Fibroblast of mammary gland (primary cell): ENCODE results near the gene GJA8.
"Not testable (repeated sequence)": the region's sequence is repeated elsewhere in the genome, so short reads cannot be mapped to it uniquely, and the experiment has no call there.

Source experiments
- DNase-seq: peaks from one replicate; pipeline ENCODE4 v3.0.0-alpha.2; 2010; ENCODE audit warnings: low read depth
- H3K4me3 ChIP-seq: 2 replicates; pipeline ENCODE4 v1.5.1; 2011; ENCODE audit warnings: low read depth, mild to moderate bottlenecking, low read length, moderate library complexity; ENCODE audit not compliant: control insufficient read depth
- CTCF ChIP-seq: conservative IDR thresholded peaks from 2 replicates; pipeline ENCODE4 v1.5.1; 2011; ENCODE audit warnings: low read depth, low read length, inconsistent platforms; ENCODE audit not compliant: control insufficient read depth, insufficient read depth

GJA8 gene

GRCh38 chr1:147902253-147902845 lies at the start of gene GJA8:
GJA8 (plus strand) TSS chr1:147902795; CDS start chr1:147907956, 5,161 bp downstream.
- H3K4me3 ChIP-seq: no peak within 1 kb of the TSS
- no peak for DNase-seq
- TF ChIP-seq CTCF: no peak

- H3K4me3 ChIP-seq: no peak overlapping the region
- TF ChIP-seq CTCF: no peak
- DNase-seq: peak; percentile 6
Measured at GRCh38 chr1:147853391-147853790, 49.2 kb upstream of the GJA8 start.

DNA sequence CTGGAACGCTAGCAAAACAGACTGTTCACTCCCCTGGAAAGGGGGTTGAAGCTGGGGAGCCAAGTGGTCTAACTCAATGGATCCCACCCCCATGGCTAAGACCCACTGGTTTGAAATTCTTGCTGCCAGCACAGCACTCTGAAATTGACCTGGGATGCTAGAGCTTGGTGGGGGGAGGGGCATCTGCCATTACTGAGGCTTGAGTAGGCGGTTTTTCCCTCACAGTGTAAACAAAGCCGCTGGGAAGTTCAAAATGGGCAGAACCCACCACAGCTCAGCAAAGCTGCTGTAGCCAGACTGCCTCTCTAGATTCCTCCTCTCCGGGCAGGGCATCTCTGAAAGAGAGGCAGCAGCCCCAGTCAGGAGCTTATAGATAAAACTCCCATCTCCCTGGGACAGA lies 47.6 kb upstream of the GJA8 start:
- H3K4me3 ChIP-seq, DNase-seq: not testable (repeated sequence)

GRCh38 chr1:147855996-147856395 lies 46.6 kb upstream of the GJA8 start:
- H3K4me3 ChIP-seq, DNase-seq: not testable (repeated sequence)

- not testable (repeated sequence) for H3K4me3 ChIP-seq, DNase-seq
Measured at GRCh38 chr1:147867204-147867603, 35.4 kb upstream of the GJA8 start.

GRCh38 chr1:147878022-147878421 lies 24.6 kb upstream of the GJA8 start:
- H3K4me3 ChIP-seq: no peak overlapping the region
- DNase-seq: no peak
- TF ChIP-seq CTCF: no peak

DNA sequence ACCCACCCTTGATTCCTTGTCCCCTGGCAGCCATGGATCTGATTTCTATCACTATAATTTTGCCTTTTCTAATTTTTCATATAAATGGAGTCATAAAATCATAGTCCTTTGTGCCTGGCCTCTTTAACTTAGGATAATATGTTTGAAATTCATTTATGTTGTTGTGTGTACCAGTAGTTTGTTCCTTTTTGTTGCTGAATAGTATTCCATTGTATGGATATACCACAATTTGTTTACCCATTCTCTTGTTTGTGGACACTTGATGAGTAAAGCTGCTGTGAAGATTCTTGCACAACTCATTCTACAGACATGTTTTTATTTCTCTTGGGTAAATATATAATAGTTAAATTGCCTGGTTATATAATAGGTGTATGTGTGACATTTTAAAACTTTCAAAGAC lies 22.7 kb upstream of the GJA8 start:
- no peak for DNase-seq
- TF ChIP-seq CTCF: no peak
- H3K4me3 ChIP-seq: no peak overlapping the region

GRCh38 chr1:147882535-147882934 lies 20.1 kb upstream of the GJA8 start:
- no peak overlapping the region for H3K4me3 ChIP-seq
- DNase-seq: no peak
- TF ChIP-seq CTCF: no peak
